GM19372 (cell line): Measurements from ENCODE around the gene COA7.
"Not testable (repeated sequence)": the region's sequence is repeated elsewhere in the genome, so short reads cannot be mapped to it uniquely, and the experiment has no call there.

Experiments used
- ATAC-seq: cut with Tn5 transposase; IDR thresholded peaks from one replicate; pipeline ENCODE4 v1.9.1; 2021; ENCODE audit warnings: mild to moderate bottlenecking, low read depth, moderate library complexity; ENCODE audit not compliant: unreplicated experiment

Gene COA7

DNA sequence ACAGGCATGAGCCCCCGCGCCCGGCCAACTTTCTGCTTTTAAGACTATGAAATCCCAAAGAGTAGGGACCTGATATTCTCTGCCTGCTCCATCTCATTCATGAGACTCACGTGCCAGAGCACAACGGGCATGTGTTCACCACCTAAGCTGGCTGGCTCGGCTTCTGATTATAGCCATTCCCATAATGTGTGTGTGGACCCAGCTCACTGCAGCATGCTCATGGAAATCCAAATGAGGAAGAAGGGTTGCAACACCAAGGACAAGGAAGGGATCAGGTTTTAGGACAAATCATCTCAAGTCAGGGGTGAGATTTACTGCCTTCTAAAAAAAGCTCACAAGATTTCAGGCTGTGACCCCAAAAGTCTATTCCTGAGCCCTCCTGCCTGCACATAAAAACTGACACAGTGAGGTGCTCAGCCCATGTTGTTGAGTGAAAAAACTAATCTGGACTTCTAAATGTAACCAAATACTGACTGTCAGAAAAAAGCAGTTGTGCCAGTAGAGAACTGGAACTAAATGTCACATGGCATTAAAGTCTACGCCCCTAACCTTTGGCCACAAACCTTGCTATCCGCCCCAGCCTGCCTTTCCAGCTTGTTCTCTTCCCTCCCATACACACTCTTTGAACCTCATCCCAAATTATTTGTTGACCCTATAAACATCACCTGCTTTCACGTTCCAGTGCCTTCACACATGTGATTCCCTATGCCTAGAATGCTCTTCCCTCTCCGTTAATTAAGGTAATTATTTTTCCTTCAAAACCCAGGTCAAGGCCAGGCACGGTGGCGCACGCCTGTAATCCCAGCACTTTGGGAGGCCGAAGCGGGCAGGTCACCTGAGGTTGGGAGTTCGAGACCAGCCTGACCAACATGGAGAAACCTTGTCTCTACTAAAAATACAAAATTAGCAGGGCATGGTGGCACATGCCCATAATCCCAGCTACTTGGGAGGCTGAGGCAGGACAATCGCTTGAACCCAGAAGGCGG lies 9.1 kb upstream of the COA7 start:
- ATAC-seq = no peak

DNA sequence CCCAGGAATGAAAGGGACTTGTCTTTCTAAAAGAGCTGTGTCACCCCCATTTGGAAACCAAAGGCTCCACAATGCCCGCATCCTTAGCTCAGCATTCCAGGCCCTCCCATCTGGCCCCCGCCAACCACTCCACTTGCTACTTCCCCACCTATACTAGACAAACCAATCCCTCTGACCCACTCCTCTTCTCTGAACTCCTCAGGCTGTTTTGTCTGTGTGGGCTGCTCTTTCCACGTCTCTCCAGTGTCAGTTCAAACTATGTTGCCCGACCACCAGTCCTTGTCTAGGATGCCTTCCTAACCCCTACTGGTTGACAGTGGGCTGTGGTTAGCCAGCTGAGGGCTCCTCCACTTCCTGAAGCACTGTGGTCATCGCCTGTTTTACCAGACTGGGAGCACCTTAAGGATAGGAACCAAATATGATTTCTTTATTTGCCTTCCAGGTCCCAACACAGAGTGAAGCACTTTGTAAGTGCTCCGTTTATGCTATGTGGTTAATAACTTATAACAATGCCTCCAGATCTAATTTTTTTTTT lies 8.1 kb upstream of the COA7 start:
- no peak for ATAC-seq

DNA sequence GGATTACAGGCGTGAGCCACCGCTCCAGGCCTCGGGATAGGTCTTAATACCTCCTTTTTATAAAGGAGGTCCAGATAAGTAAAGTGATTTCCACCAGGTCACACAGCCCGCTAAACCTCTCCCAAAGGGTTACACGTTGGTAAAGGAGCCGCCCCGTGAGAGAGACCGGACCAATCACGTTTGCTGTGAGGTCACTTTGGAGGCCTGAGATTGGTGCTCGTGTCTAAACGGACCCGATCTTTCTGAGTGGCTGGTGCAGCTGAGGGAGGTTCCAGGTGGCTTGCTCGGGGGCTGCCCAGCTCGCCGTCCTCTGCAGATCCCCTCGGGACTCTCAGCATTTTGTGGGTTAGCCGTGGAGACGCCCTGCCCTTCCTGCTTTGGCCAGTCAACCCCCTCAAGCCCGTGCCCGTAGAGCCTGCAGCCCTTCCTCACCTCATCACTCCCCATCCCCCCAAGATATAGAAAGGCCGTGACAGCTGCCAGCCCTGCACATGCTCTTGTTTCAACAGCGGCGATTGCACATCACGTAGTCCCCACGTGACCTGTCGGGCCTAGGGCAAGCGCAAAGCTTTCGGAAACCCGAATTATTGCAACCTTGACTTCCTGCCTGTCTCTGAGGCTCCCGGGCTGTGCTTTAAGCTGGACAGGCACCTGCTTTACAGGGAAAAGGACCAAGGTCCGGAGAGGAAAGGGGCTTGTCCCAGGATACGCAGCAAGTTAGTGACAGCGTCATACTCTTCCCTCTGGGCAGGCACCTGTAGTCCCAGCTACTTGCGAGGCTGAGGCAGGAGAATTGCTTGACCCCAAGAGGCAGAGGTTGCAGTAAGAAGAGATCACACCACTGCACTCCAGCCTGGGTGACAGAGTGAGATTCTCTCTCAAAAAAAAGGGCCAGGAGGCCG lies 5.0 kb upstream of the COA7 start:
- peak; percentile 84 for ATAC-seq

GRCh38 chr1:52695627-52696026 lies 2.5 kb downstream of the COA7 start:
- no peak for ATAC-seq

DNA sequence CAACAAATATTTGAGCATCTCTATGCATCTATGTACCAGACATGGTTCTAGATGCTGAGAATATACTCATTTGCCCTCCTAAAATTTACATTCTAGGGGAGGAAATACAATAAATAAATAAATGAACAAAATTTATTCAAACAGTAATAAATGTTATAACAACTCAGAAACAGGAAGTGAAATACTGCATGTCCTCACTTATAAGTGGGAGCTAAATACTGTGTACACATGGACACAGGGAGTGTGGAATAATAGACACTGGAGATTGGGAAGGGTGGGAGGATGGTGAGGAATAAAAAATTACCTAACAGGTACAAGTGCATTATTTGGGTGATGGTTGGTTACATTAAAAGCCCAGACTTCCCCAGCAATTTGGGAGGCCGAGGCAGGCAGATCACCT lies 4.3 kb downstream of the COA7 start:
- no peak for ATAC-seq

DNA sequence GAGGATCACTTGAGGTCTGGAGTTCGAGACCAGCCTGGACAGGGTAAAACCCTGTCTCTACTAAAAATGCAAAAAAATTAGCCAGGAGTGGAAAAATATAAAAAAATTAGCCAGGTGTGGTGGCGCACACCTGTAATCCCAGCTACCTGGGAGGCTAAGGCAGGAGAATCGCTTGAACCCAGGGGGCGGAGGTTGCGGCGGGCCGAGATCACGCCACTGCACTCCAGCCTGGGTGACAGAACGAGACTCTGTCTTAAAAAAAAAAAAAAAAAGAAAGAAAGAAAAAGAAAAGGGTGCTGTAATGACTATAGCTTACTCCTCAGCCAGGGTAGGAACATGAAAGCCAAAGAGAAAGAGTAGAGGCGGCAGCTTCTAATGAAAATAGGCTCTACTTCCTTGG lies 4.8 kb downstream of the COA7 start:
- not testable (repeated sequence) for ATAC-seq

DNA sequence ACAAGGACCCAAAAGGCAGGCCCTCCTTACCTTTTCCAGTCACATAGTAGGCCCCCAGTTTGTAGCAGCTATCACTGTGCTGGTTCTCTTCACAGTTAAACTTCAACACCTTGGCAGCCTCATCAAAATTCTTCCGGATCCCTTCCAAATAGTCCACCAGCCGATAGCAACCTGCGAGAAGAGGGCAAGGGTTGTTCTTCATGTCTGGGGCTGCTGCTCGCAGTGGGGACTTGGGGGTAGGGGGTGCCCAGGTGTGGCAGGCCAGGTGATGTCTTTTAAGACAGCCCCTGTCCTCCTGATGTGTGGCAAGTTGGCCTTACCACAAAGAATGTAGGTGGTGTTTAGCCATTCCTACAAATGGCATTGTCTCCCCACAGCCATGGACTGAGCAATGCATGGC lies 5.5 kb downstream of the COA7 start:
- no peak for ATAC-seq

GRCh38 chr1:52691821-52692220 lies 6.3 kb downstream of the COA7 start:
- no peak for ATAC-seq

DNA sequence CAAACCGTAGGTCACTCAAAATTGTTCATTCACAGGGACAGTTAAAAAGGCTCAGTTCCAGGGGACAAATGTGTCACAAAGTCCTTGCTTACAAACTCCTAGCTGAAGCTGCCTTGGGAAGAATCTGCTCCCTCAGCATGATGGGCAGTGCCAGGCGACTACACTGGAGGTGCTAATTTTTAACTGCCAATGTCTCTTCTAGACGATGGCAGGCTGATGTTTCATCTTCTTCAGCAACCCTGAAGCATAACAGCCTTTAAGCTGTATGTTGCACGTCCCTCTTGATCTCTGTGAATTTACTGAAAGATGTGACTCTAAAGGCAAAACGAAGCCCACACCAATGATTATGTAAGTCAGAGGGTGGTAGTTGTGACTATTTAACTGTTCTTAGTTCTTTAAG lies 11.3 kb downstream of the COA7 start:
- no peak for ATAC-seq

GRCh38 chr1:52686261-52686751 lies 11.8 kb downstream of the COA7 start:
- not testable (repeated sequence) for ATAC-seq

GRCh38 chr1:52684545-52684944 lies 13.6 kb downstream of the COA7 start:
- ATAC-seq = no peak

- ATAC-seq = no peak
Measured at GRCh38 chr1:52683367-52683940, 14.7 kb downstream of the COA7 start.

DNA sequence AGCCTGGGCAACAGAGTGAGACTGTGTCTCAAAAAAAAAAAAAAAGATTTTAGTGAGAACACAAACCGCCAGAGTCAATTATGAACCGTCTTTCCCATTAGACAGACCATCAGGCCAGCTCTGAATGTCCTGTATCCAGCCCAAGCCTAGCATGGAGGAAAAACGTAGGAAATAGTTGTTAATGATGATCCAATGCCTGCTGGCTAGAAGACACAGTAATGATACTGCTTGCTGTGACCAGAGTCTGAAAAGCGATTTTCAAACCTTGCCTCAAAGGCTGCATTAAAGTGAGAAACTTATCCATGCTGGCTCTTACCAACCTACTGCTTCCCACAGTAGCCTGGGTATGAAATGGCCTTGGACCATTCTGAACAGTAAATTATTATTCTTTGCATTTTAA lies 17.0 kb downstream of the COA7 start:
- ATAC-seq = no peak

- ATAC-seq = no peak
Measured at GRCh38 chr1:52680353-52680752, 17.8 kb downstream of the COA7 start.

DNA sequence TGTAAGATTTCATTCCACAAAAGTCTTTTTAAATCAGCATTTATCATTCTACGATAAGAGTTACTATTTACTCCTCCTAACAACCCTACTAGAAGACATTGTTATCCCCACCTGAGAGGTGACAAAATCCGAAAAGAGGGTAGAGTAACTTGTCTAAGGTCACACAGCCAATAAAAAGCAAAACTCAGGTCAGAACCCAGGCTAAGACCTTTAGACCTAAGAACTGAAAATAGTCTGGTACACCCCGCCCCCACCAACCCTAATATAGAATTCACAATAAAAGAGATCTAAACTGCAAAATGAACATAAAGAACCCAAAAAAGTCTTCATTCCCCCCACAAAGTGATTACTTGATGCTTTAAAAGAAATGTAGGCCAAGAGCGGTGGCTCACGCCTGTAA lies 18.6 kb downstream of the COA7 start:
- no peak for ATAC-seq

- ATAC-seq = no peak
Measured at GRCh38 chr1:52679048-52679447, 19.1 kb downstream of the COA7 start.

DNA sequence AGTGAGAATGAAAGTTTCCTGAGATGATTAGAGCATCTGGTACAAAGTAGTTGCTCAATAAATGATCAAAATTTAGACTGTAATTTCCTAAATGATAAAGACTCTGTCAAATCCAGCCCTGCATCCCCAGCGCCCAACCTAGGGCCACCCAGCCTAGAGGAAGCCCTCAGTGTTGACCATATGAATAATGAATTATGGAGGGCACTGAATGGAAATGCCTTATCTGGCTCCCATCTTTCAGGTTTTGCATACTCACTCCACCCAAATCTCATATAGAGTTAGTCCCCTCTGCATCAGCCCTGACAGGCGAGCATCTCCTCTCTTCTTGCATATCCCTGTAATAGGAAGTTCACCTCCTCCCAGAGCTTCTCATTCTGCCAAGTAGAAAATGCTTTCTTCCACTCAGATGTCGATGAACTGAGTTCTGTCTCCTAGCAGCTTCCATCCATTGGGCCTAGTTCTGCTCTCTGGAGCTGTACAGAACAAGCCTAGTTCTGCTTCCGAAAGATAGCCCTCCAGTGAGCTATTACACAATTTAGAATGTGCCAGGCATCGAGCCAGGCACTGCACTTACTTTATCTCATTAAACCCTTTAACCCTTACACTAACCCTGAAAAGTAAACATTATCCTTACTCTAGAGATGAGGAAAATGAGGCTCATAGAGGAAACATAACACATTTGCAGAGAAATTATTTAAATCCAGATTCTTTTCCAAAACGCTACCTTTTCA lies 20.9 kb downstream of the COA7 start:
- ATAC-seq = no peak

DNA sequence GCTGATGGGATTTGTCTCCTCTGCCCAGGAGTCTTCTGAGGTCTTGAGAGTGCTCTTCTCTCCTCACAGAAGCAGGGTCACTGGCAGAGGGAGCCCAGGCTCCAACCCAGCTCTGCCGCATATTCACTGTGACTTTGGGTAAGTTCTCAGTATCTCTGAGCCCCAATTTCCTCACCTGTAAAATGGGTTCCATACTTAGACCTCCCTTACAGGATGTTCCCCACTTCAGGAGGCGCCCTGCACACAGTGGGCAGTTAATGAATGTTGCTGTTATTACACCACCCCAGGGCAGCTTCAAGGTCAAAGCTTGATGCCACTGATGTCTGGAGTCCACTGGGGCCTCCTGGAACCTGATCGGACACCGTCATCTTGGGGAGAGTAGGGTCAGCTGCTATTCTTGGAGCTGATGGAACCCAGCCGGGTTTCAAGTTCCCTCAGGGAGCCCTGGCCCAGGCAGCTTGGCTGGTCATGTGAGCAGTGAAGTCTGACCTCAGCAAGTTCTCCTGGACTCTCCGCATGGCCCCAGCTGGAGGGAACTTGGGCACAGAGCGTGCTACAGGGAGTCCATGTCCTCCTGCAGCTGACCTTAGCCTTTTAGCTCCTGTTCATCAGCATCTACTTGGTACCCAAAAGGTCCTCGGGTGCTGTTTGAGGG lies 21.8 kb downstream of the COA7 start:
- no peak for ATAC-seq
